ENCODE measurements around the gene INTS1. TPM values are rescaled to one million over a fixed set of nuclear protein-coding genes. Genes with fewer than 3 reads are reported as not detected.

Gene INTS1
- total RNA-seq, 4 donors from 2014 or later, result 19.0 to 71.6 (median 23.8) TPM

GRCh38 chr7:1493571-1493970 is 10.6 kb downstream of the INTS1 start:
- TF ChIP-seq CTCF (IDR thresholded peaks at IDR 0.05; ENCODE audit: low read depth), result no peak

GRCh38 chr7:1493129-1493528 is 11.1 kb downstream of the INTS1 start:
- TF ChIP-seq CTCF (IDR thresholded peaks at IDR 0.05; ENCODE audit: low read depth), result no peak

- TF ChIP-seq CTCF (IDR thresholded peaks at IDR 0.05; ENCODE audit: low read depth), result no peak
Measured at GRCh38 chr7:1492640-1493039, 11.5 kb downstream of the INTS1 start.

- TF ChIP-seq CTCF (IDR thresholded peaks at IDR 0.05; ENCODE audit: low read depth), result no peak
Measured at GRCh38 chr7:1492221-1492620, 12.0 kb downstream of the INTS1 start.

GRCh38 chr7:1490837-1491236 is 13.4 kb downstream of the INTS1 start:
- no peak for TF ChIP-seq CTCF (IDR thresholded peaks at IDR 0.05; ENCODE audit: low read depth)

GRCh38 chr7:1489336-1489735 is 14.9 kb downstream of the INTS1 start:
- no peak for TF ChIP-seq CTCF (IDR thresholded peaks at IDR 0.05; ENCODE audit: low read depth)

- no peak for TF ChIP-seq CTCF (IDR thresholded peaks at IDR 0.05; ENCODE audit: low read depth)
Measured at GRCh38 chr7:1488016-1488415, 16.2 kb downstream of the INTS1 start.

All from subcutaneous adipose tissue (tissue), 4 donors.